Calu3 (cell line): ENCODE results near the gene NEK7. TPM values are rescaled to one million over a fixed set of nuclear protein-coding genes. Genes with fewer than 3 reads are reported as not detected.

Experiments
- BruUV-seq: library from RNA; stranded (reverse); fragments of 400-500 nt; replicated peaks from 2 replicates; lab custom pipeline; 2021; lab: Mats Ljungman, UMichigan
- CTCF ChIA-PET: fragments of 300-600 bp; sonication (Branson Sonifier 250); formaldehyde crosslinking; loops from one replicate; lab custom pipeline; 2022; ENCODE audit warnings: antibody characterized with exemption; lab: Charles Lee
- DNase-seq: peaks from one replicate; pipeline ENCODE4 v3.0.0; 2022
- H3K27ac Mint-ChIP-seq: one replicate; pipeline ENCODE4 v1.8.0; 2022; ENCODE audit warnings: mixed read lengths; ENCODE audit not compliant: unreplicated experiment
- H3K27me3 Mint-ChIP-seq: one replicate; pipeline ENCODE4 v1.8.0; 2022; ENCODE audit warnings: mixed read lengths; ENCODE audit not compliant: unreplicated experiment
- H3K36me3 Mint-ChIP-seq: one replicate; pipeline ENCODE4 v1.8.0; 2022; ENCODE audit warnings: mild to moderate bottlenecking, moderate library complexity, mixed read lengths; ENCODE audit not compliant: insufficient read depth, unreplicated experiment
- H3K4me1 Mint-ChIP-seq: one replicate; pipeline ENCODE4 v1.8.0; 2022; ENCODE audit warnings: mild to moderate bottlenecking, low read depth, mixed read lengths; ENCODE audit not compliant: unreplicated experiment
- H3K4me3 Mint-ChIP-seq: one replicate; pipeline ENCODE4 v1.8.0; 2022; ENCODE audit warnings: mild to moderate bottlenecking, low read depth, moderate library complexity, mixed read lengths; ENCODE audit not compliant: unreplicated experiment
- H3K9me3 Mint-ChIP-seq: one replicate; pipeline ENCODE4 v1.8.0; 2022; ENCODE audit warnings: low read depth, mixed read lengths; ENCODE audit not compliant: unreplicated experiment
- CTCF ChIP-seq: fragments of 200-600 bp; IDR thresholded peaks from one replicate; pipeline ENCODE4 v1.8.0; 2022; ENCODE audit warnings: antibody characterized with exemption; ENCODE audit not compliant: unreplicated experiment
- intact Hi-C: fragments of 100-400 bp; cut with micrococcal nuclease; formaldehyde crosslinking; loops from one replicate; pipeline ENCODE4 v1.10.0; 2022; ENCODE audit not compliant: unreplicated experiment
- total RNA-seq: library from RNA; stranded (reverse); gene quantifications from 2 replicates; pipeline ENCODE4 v1.2.3, GENCODE V29; 2022

Gene NEK7
- total RNA-seq, 1 experiment from 2014 or later = 145 TPM

DNA sequence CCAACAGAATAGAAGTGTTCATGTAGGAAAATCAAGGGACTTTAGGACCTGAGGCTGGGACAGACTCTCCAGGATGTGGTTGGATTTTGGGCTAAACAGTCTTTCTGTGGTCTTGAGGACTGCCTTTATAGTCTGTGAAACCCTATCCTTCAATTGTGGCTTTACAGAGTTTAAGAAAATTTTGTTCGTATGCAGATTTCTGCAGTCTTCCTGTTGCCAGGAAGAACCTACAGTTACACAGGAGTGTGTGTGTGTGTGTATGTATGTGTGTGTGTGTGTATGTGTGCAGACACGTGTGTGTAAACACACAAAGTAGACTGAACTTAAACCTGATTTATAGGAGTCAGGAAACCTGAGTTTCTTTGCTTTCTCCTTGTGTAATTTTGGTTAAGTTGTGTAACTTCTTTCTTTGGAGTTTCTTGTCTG lies 22.8 kb downstream of the NEK7 start:
- DNase-seq = no peak
- Mint-ChIP-seq H3K27me3 (no peaks in the 10 kb centered on the region), H3K4me3 (no peak overlapping the region), H3K4me1 (peaks cover 70% of the 10 kb centered on the region), H3K36me3 (peaks cover 5% of the 10 kb centered on the region), H3K9me3 (no peaks in the 10 kb centered on the region), H3K27ac (no peak overlapping the region)
- TF ChIP-seq CTCF = no peak
- intact Hi-C loops = loop anchor here (5.0 to 10.0 kb wide), 2 partner anchors 98 to 485 kb away; no protein-coding TSS in a partner anchor
- no TSS peak for BruUV-seq
- CTCF ChIA-PET = no interaction called here

- CTCF ChIA-PET = no interaction called here
- no TSS peak for BruUV-seq
- H3K4me3 Mint-ChIP-seq = no peak overlapping the region
- no peak overlapping the region for H3K27ac Mint-ChIP-seq
- H3K4me1 Mint-ChIP-seq = peaks cover 58% of the 10 kb centered on the region
- intact Hi-C loops = no loop called here
- no peak for DNase-seq
- no peak for TF ChIP-seq CTCF
- H3K27me3 Mint-ChIP-seq = no peaks in the 10 kb centered on the region
- H3K9me3 Mint-ChIP-seq = no peaks in the 10 kb centered on the region
- H3K36me3 Mint-ChIP-seq = peaks cover 5% of the 10 kb centered on the region
Observed at GRCh38 chr1:198183605-198184004, 26.8 kb downstream of the NEK7 start.

- Mint-ChIP-seq H3K9me3 (no peaks in the 10 kb centered on the region), H3K4me3 (no peak overlapping the region), H3K36me3 (peaks cover 5% of the 10 kb centered on the region), H3K4me1 (peaks cover 49% of the 10 kb centered on the region), H3K27me3 (no peaks in the 10 kb centered on the region), H3K27ac (no peak overlapping the region)
- no peak for TF ChIP-seq CTCF
- CTCF ChIA-PET = interaction anchor here (1.6 kb wide), 1 partner anchor 26 kb away, joined by 4 read pairs; no protein-coding TSS in a partner anchor
- BruUV-seq = no TSS peak
- no peak for DNase-seq
- intact Hi-C loops = no loop called here
Observed at GRCh38 chr1:198184516-198184915, 27.7 kb downstream of the NEK7 start.

DNA sequence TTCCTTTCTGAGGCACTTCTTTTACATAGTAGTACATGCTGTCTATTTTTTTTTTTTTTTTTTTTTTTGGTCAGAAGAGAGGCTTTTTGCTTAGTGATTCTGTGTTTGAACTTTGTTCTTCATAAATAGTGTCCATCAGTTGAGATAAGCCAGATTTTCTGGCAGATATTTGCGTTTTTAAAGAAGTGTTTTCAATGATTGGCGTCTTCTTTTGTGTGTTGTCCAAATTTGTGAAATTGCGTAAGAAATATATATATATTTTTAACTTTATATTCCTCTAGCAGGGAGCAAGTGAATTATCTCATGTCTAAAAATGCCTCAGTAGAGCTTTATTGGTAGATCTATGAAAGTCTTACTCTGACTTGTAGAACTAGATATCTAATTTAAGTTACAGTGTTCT lies 28.3 kb downstream of the NEK7 start:
- no TSS peak for BruUV-seq
- Mint-ChIP-seq H3K9me3 (no peaks in the 10 kb centered on the region), H3K27me3 (no peaks in the 10 kb centered on the region), H3K27ac (no peak overlapping the region), H3K4me3 (no peak overlapping the region), H3K4me1 (peaks cover 43% of the 10 kb centered on the region), H3K36me3 (peaks cover 5% of the 10 kb centered on the region)
- no peak for DNase-seq
- no peak for TF ChIP-seq CTCF
- intact Hi-C loops = no loop called here
- CTCF ChIA-PET = interaction anchor here (0.7 to 1.6 kb wide), 3 partner anchors 19 to 68 kb away, joined by 3 to 4 read pairs (median 3); no protein-coding TSS in a partner anchor
